ENCODE data around the gene RLN3. TPM values are rescaled to one million over a fixed set of nuclear protein-coding genes. Genes with fewer than 3 reads are reported as not detected.

The RLN3 gene
- polyA plus RNA-seq, 4 donors: not detected

DNA sequence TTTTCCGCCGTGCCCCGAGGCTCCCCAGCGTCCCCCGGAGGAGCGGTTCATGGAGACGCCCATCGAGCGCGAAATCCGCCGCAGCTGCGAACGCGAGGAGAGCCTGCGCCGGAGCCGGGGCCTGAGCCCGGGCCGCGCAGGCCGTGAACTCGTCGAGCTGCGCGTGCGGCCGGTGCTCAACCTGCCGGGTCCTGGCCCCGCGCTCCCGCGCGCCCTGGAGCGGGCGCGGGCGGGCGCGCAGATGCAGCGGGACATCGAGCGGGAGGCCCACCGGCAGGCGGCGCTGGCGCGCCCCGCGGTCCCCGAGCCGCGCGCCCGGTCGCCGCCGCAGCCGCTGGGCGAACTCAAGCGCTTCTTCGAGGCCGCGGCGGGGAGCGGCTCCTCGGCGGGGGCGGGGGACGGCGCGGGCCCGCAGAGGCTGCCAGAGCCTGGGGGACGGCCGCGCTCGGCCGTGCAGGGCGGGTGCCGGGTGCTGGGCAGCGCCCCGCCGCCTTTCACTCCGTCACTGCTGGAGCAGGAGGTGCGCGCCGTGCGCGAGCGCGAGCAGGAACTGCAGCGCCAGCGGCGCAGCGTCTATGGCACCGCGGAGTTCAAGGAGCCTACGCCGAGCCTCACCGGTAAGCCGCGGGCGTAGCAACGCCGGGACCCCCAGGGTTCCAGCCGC, 45.4 kb downstream of the RLN3 start:
- no peak for DNase-seq (ENCODE audit: low read depth in 4 of 4, low spot score in 3 of 4)

DNA sequence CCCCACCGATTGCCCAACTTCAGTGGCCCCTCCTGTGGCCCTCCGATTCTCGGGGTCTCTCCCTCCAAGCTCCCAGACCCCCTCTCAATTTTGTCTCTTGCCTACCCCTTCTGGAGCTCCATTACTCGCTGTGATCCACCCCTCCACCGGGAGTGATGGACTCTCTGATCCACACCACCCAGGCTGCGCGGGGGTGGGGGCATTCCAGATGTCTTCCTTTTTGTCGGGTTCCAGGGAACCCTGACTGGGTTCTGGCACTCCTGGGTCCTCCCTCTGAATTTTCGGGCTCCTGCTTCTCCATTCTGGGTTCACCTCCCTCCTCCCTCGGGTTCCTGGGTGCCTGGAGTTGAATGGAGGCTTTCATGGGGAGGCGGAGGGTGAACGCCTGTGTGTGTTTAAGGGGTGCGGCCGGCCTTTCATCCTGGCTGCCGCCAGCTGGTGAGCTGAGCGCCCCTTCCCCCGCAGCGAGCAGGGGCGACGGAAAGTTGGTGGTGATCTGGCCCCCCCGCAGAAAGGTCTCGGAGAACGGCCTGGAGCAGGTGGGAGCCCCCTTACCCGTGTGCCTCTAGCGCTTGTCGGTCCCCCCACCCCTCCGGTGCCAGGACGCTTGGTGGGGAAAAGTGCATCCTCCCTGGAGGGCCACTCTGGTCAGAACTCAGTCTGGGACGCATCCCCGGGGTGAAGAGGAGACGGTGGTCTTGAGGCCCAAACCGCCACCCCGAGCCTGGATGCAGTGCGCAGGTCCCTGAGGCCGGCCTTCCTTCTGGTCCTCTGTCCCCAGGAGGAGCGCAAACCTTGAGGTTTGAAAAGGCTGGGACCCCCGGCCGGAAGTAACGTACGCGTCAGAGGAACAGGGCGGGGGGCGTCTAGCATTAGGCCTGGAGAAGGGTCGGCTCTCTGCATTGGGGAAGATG, 46.2 kb downstream of the RLN3 start:
- no peak for DNase-seq (ENCODE audit: low read depth in 4 of 4, low spot score in 3 of 4)

- no peak for DNase-seq (ENCODE audit: low read depth in 4 of 4, low spot score in 3 of 4)
These were observed 50.5 kb downstream of the RLN3 start for GRCh38 chr19:14078411-14078810.

Other genes starting within 250 kb of the RLN3 start
- 10 to 100 TPM in 1 of 4 donors, 1 to 10 TPM in 3; 6.8 to 11.6 (median 8.5) TPM for gene ZSWIM4, start 232.7 kb upstream of the RLN3 start, polyA plus RNA-seq (ENCODE audit: insufficient read length in 4 of 4)
- 1 to 10 TPM; 1.6 to 2.1 (median 1.8) TPM for gene NANOS3, start 151.0 kb upstream of the RLN3 start, polyA plus RNA-seq (ENCODE audit: insufficient read length in 4 of 4)
- gene BRME1, start 122.0 kb upstream of the RLN3 start, polyA plus RNA-seq (ENCODE audit: insufficient read length in 4 of 4): 1 to 10 TPM; 4.8 to 6.6 (median 5.0) TPM
- 10 to 100 TPM; 23.9 to 30.4 (median 27.6) TPM for gene CC2D1A, start 121.9 kb upstream of the RLN3 start, polyA plus RNA-seq (ENCODE audit: insufficient read length in 4 of 4)
- 1 to 10 TPM in 2 of 4 donors, under 1 TPM in 2; 0.84 to 1.6 (median 1.1) TPM for gene PODNL1, start 89.7 kb upstream of the RLN3 start, polyA plus RNA-seq (ENCODE audit: insufficient read length in 4 of 4)
- gene DCAF15, start 75.6 kb upstream of the RLN3 start, polyA plus RNA-seq (ENCODE audit: insufficient read length in 4 of 4): 10 to 100 TPM; 33.3 to 41.3 (median 36.2) TPM
- gene RFX1, start 21.8 kb upstream of the RLN3 start, polyA plus RNA-seq (ENCODE audit: insufficient read length in 4 of 4): 10 to 100 TPM in 3 of 4 donors, 1 to 10 TPM in 1; 9.5 to 15.8 (median 11.6) TPM
- 1 to 10 TPM; 6.5 to 8.2 (median 7.3) TPM for gene IL27RA, start 3.6 kb downstream of the RLN3 start, polyA plus RNA-seq (ENCODE audit: insufficient read length in 4 of 4)
- 10 to 100 TPM; 19.0 to 27.1 (median 21.5) TPM for gene PALM3, start 33.9 kb downstream of the RLN3 start, polyA plus RNA-seq (ENCODE audit: insufficient read length in 4 of 4)
- gene MISP3, start 44.6 kb downstream of the RLN3 start, polyA plus RNA-seq (ENCODE audit: insufficient read length in 4 of 4): 1 to 10 TPM; 6.7 to 9.2 (median 7.6) TPM
- under 1 TPM in 1 of 4 donors, not detected in 3; 0.10 TPM for gene C19orf67, start 57.6 kb downstream of the RLN3 start, polyA plus RNA-seq (ENCODE audit: insufficient read length in 4 of 4)
- gene SAMD1, start 62.6 kb downstream of the RLN3 start, polyA plus RNA-seq (ENCODE audit: insufficient read length in 4 of 4): 10 to 100 TPM; 38.8 to 59.8 (median 42.3) TPM
- 100 to 1,000 TPM in 2 of 4 donors, 10 to 100 TPM in 2; 89.9 to 107 (median 98.6) TPM for gene PRKACA, start 89.6 kb downstream of the RLN3 start, polyA plus RNA-seq (ENCODE audit: insufficient read length in 4 of 4)
- 10 to 100 TPM; 17.5 to 22.7 (median 20.4) TPM for gene ASF1B, start 108.4 kb downstream of the RLN3 start, polyA plus RNA-seq (ENCODE audit: insufficient read length in 4 of 4)
- gene ADGRL1, start 178.0 kb downstream of the RLN3 start, polyA plus RNA-seq (ENCODE audit: insufficient read length in 4 of 4): 10 to 100 TPM; 34.3 to 45.4 (median 38.1) TPM